CD4-positive, alpha-beta T cell (primary cell): ENCODE data around the gene RPLP1. TPM values are rescaled to one million over a fixed set of nuclear protein-coding genes. Genes with fewer than 3 reads are reported as not detected.

Experiments used
- ATAC-seq: fragments of 200-7000 bp; cut with Tn5 transposase; one replicate; pipeline ENCODE4 v1.10.0; 2022; ENCODE audit warnings: mild to moderate bottlenecking; ENCODE audit not compliant: poor library complexity
- CTCF ChIA-PET: fragments of 350-600 bp; sonication (Branson Sonifier 250); formaldehyde crosslinking; loops from one replicate; lab custom pipeline; 2021; ENCODE audit warnings: antibody characterized with exemption, inconsistent platforms; lab: Charles Lee
- POLR2A ChIA-PET: fragments of 350-600 bp; sonication (Branson Sonifier 250); formaldehyde crosslinking; loops from one replicate; lab custom pipeline; 2021; ENCODE audit warnings: antibody characterized with exemption, inconsistent platforms; lab: Charles Lee
- DNase-seq, 14 experiments: peaks; one replicate each; pipeline ENCODE4 v3.0.0-alpha.2; 2013 to 2020; ENCODE audit warnings: mixed read lengths in 2 of 14
- H3K27ac ChIP-seq, 2 donors: one replicate each; pipeline versions ENCODE4 v1.5.1 to v1.7.0; 2013; ENCODE audit warnings: low read length in 2 of 2, low read depth in 1 of 2, mild to moderate bottlenecking in 1 of 2
- H3K27me3 ChIP-seq, 2 experiments: 1 replicate in 1 of 2; 2 replicates in 1 of 2; pipeline versions ENCODE4 v1.6.1 to v1.7.0; 2013; ENCODE audit warnings: low read length in 2 of 2, control low read depth in 1 of 2, mild to moderate bottlenecking in 1 of 2, moderate library complexity in 1 of 2; ENCODE audit not compliant: insufficient read depth in 2 of 2, control insufficient read depth in 1 of 2
- H3K36me3 ChIP-seq: one replicate; pipeline ENCODE4 v1.6.1; 2013; ENCODE audit warnings: low read length, control low read depth; ENCODE audit not compliant: insufficient read depth
- H3K4me1 ChIP-seq: one replicate; pipeline ENCODE4 v1.6.1; 2013; ENCODE audit warnings: low read length, control low read depth; ENCODE audit not compliant: insufficient read depth
- H3K4me3 ChIP-seq: one replicate; pipeline ENCODE4 v1.5.1; 2013; ENCODE audit warnings: mild to moderate bottlenecking, low read length, moderate library complexity
- H3K9me3 ChIP-seq, 2 experiments: 1 replicate in 1 of 2; 2 replicates in 1 of 2; pipeline versions ENCODE4 v1.6.1 to v1.7.0; 2013; ENCODE audit warnings: low read length in 2 of 2, mild to moderate bottlenecking in 2 of 2, control low read depth in 1 of 2, moderate library complexity in 1 of 2; ENCODE audit not compliant: control insufficient read depth in 1 of 2, insufficient read depth in 1 of 2
- H3K27ac Mint-ChIP-seq: one replicate; pipeline ENCODE4 v1.8.0; 2020; ENCODE audit warnings: mixed read lengths
- H3K27me3 Mint-ChIP-seq: one replicate; pipeline ENCODE4 v1.8.0; 2021; ENCODE audit warnings: mixed read lengths
- H3K36me3 Mint-ChIP-seq: one replicate; pipeline ENCODE4 v1.8.0; 2021; ENCODE audit warnings: low read depth, mixed read lengths
- H3K4me1 Mint-ChIP-seq: one replicate; pipeline ENCODE4 v1.8.0; 2021; ENCODE audit warnings: low read depth, mixed read lengths
- H3K4me3 Mint-ChIP-seq: one replicate; pipeline ENCODE4 v1.8.0; 2020; ENCODE audit warnings: mild to moderate bottlenecking, mixed read lengths
- H3K9me3 Mint-ChIP-seq: one replicate; pipeline ENCODE4 v1.8.0; 2020; ENCODE audit warnings: mixed read lengths
- CTCF ChIP-seq: fragments of 200-600 bp; IDR thresholded peaks from one replicate; pipeline ENCODE4 v1.8.0; 2022; ENCODE audit warnings: antibody characterized with exemption, mild to moderate bottlenecking
- intact Hi-C, 2 experiments: fragments of 100-400 bp; cut with DNase I in 1 of 2; cut with micrococcal nuclease in 1 of 2; formaldehyde crosslinking; loops; one replicate each; pipeline versions ENCODE4 v1.15.1 to v1.9.0; 2023 to 2025; cut with DNase I, micrococcal nuclease
- total RNA-seq, 174 experiments: library from RNA in 2 of 174; stranded (reverse) in 2 of 174; gene quantifications; one replicate each; pipeline ENCODE4 v1.2.3 and lab custom pipeline; 2021 to 2026

Gene RPLP1
- total RNA-seq, 2 experiments from 2014 or later = 2,527 to 2,615 TPM

- H3K4me3 Mint-ChIP-seq = no peak overlapping the region
- Histone ChIP-seq H3K4me1 (peaks cover 10% of the 10 kb centered on the region), H3K36me3 (no peaks in the 10 kb centered on the region), H3K4me3 (no peak overlapping the region), H3K27ac (no peak overlapping the region), H3K9me3 (peaks cover 4 to 5% of the 10 kb centered on the region in 2 experiments), H3K27me3 (peaks cover 0 to 2% of the 10 kb centered on the region in 2 experiments)
- ATAC-seq = no peak
- H3K36me3 Mint-ChIP-seq = no peaks in the 10 kb centered on the region
- no peak for DNase-seq
- ChIA-PET POLR2A (interaction anchor here (0.6 kb wide), 1 partner anchor 1368 kb away, joined by 4 read pairs; no protein-coding TSS in a partner anchor), CTCF (interaction anchor here (0.6 to 1.4 kb wide), 3 partner anchors 16 to 795 kb away, joined by 3 to 5 read pairs (median 4); no protein-coding TSS in a partner anchor)
- H3K27ac Mint-ChIP-seq = no peak overlapping the region
- no peaks in the 10 kb centered on the region for H3K4me1 Mint-ChIP-seq
- no peaks in the 10 kb centered on the region for H3K9me3 Mint-ChIP-seq
- no peaks in the 10 kb centered on the region for H3K27me3 Mint-ChIP-seq
- intact Hi-C loops = loop anchor here (2.0 to 10.0 kb wide), 7 partner anchors 248 to 1330 kb away; partner anchors contain the start of gene TLE3 (in 1 of the 2)
- TF ChIP-seq CTCF = no peak
Observed at GRCh38 chr15:69479081-69479480, 26.5 kb downstream of the RPLP1 start.

GRCh38 chr15:69479971-69480370, 27.4 kb downstream of the RPLP1 start:
- no peaks in the 10 kb centered on the region for H3K4me1 Mint-ChIP-seq
- POLR2A ChIA-PET = no interaction called here
- CTCF ChIA-PET = interaction anchor here (1.4 kb wide), 1 partner anchor 17 kb away, joined by 3 read pairs; no protein-coding TSS in a partner anchor
- peaks cover 0 to 2% of the 10 kb centered on the region in 2 experiments for H3K27me3 ChIP-seq
- no peaks in the 10 kb centered on the region for H3K27me3 Mint-ChIP-seq
- H3K36me3 ChIP-seq = no peaks in the 10 kb centered on the region
- intact Hi-C loops = loop anchor here (2.0 to 10.0 kb wide), 7 partner anchors 247 to 1329 kb away; partner anchors contain the start of gene TLE3 (in 1 of the 2)
- H3K4me1 ChIP-seq = peaks cover 10% of the 10 kb centered on the region
- no peak overlapping the region for H3K27ac ChIP-seq
- no peak overlapping the region for H3K4me3 Mint-ChIP-seq
- no peak overlapping the region for H3K4me3 ChIP-seq
- no peaks in the 10 kb centered on the region for H3K9me3 Mint-ChIP-seq
- ATAC-seq (no peak), DNase-seq (no peak)
- no peaks in the 10 kb centered on the region for H3K36me3 Mint-ChIP-seq
- no peak overlapping the region for H3K27ac Mint-ChIP-seq
- peaks cover 4 to 7% of the 10 kb centered on the region in 2 experiments for H3K9me3 ChIP-seq
- TF ChIP-seq CTCF = no peak

- ChIA-PET POLR2A (no interaction called here), CTCF (interaction anchor here (0.6 kb wide), 1 partner anchor 686 kb away, joined by 3 read pairs; no protein-coding TSS in a partner anchor)
- Histone ChIP-seq H3K27ac (no peak overlapping the region), H3K4me3 (no peak overlapping the region), H3K27me3 (peaks cover 0 to 1% of the 10 kb centered on the region in 2 experiments), H3K36me3 (no peaks in the 10 kb centered on the region), H3K4me1 (peaks cover 8% of the 10 kb centered on the region), H3K9me3 (peaks cover 4 to 12% of the 10 kb centered on the region in 2 experiments)
- H3K9me3 Mint-ChIP-seq = no peaks in the 10 kb centered on the region
- no peaks in the 10 kb centered on the region for H3K27me3 Mint-ChIP-seq
- DNase-seq (no peak), ATAC-seq (no peak)
- TF ChIP-seq CTCF = no peak
- no peaks in the 10 kb centered on the region for H3K4me1 Mint-ChIP-seq
- H3K27ac Mint-ChIP-seq = no peak overlapping the region
- no peak overlapping the region for H3K4me3 Mint-ChIP-seq
- H3K36me3 Mint-ChIP-seq = no peaks in the 10 kb centered on the region
- intact Hi-C loops = no loop called here
Observed at GRCh38 chr15:69480932-69481331, 28.3 kb downstream of the RPLP1 start.
